Lung (tissue), 12 donors: ENCODE data around the gene EPHA6. TPM values are rescaled to one million over a fixed set of nuclear protein-coding genes. Genes with fewer than 3 reads are reported as not detected.

ENCODE experiments used
- ATAC-seq: fragments of 200-7000 bp; cut with Tn5 transposase; one replicate; pipeline ENCODE4 v1.9.1; 2020; ENCODE audit warnings: moderate number of reproducible peaks; ENCODE audit not compliant: insufficient read depth, low FRiP score
- DNase-seq, 3 donors: peaks; one replicate each; pipeline ENCODE4 v3.0.0-alpha.2; 2013 to 2017
- H3K27ac ChIP-seq, 2 donors: one replicate each; pipeline ENCODE4 v1.5.1; 2013; ENCODE audit warnings: mild to moderate bottlenecking in 2 of 2, moderate library complexity in 2 of 2, control low read depth in 1 of 2, inconsistent platforms in 1 of 2, low read depth in 1 of 2, low read length in 1 of 2
- H3K27me3 ChIP-seq, 3 donors: one replicate each; pipeline ENCODE4 v1.5.1; 2013; ENCODE audit warnings: low read length in 2 of 3; ENCODE audit not compliant: control insufficient read depth in 3 of 3, insufficient read depth in 3 of 3
- H3K36me3 ChIP-seq, 4 donors: one replicate each; pipeline ENCODE4 v1.5.1; 2013; ENCODE audit warnings: low read length in 4 of 4, mild to moderate bottlenecking in 1 of 4, moderate library complexity in 1 of 4; ENCODE audit not compliant: control insufficient read depth in 4 of 4, insufficient read depth in 4 of 4
- H3K4me1 ChIP-seq, 5 donors: one replicate each; pipeline ENCODE4 v1.5.1; 2013; ENCODE audit warnings: low read length in 5 of 5, mild to moderate bottlenecking in 2 of 5, moderate library complexity in 1 of 5; ENCODE audit not compliant: control insufficient read depth in 5 of 5, insufficient read depth in 5 of 5
- H3K4me3 ChIP-seq: one replicate; pipeline ENCODE4 v1.5.1; 2013; ENCODE audit warnings: mild to moderate bottlenecking, control low read depth, moderate library complexity
- H3K9ac ChIP-seq, 2 donors: one replicate each; pipeline ENCODE4 v1.5.1; 2013; ENCODE audit warnings: low read length in 2 of 2, control low read depth in 1 of 2; ENCODE audit not compliant: insufficient read depth in 1 of 2
- H3K9me3 ChIP-seq, 4 donors: one replicate each; pipeline ENCODE4 v1.5.1; 2013; ENCODE audit warnings: low read length in 3 of 4, mild to moderate bottlenecking in 1 of 4, moderate library complexity in 1 of 4; ENCODE audit not compliant: control insufficient read depth in 4 of 4, insufficient read depth in 3 of 4
- WGBS, 2 donors: extraction: QIAGEN DNeasy Blood & Tissue Kit; methylation state at CpG; one replicate each; pipeline ENCODE4 v1.1.7; 2013; 5-methylcytosine and 5-hydroxymethylcytosine counted together
- polyA plus RNA-seq, 2 donors: library from polyadenylated mRNA; stranded (reverse); fragments of 200-250 nt; gene quantifications; one replicate each; pipeline ENCODE4 v1.2.1, GENCODE V29; 2013
- total RNA-seq, 2 donors: library from RNA; depleted of rRNA in 1 of 2; stranded (reverse); fragments of >200 nt in 1 of 2; gene quantifications; one replicate each; pipeline ENCODE4 v1.2.1, GENCODE V29; 2014 to 2021
- TF ChIP-seq, protein P1 (sequence below): IDR thresholded peaks from 2 replicates; pipeline ENCODE4 v1.5.1; 2012; ENCODE audit warnings: mild to moderate bottlenecking; ENCODE audit errors: control extremely low read depth, extremely low read depth
- donor health status: control.
- donor health status: control.
- donor health status: Bipolar disorder and iron deficiency.
- donor health status: healthy.
- donor health status: DM: yes; HTN: yes; CAD: no.

Gene EPHA6
- total and polyA plus RNA-seq, 4 donors, result 0.31 to 1.3 TPM; not detected in 2

DNA sequence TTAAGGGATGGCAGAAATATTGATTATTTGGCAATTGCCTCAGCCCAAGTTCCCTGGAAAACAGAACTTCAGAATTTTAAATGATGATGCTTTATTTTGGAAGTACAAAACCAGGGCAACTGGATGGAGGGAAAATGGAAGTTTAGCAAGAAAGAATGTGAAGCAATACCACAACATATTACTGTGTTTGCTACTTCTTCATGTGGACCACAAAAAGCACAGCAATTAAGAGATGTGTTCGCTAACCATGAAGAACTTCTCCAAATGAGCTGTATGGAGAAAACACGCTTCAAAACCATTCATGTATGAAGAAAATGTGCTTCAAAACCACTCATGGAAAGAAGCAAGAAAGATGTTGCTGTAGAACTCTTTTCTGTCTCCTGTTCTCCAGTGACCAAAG is 885.5 kb downstream of the EPHA6 start:
- WGBS, 2 donors, result 90 to 94% methylated on average over 2 of the region's 2 CpGs
- ATAC-seq, result no peak
- H3K36me3 ChIP-seq, result no peaks in the 10 kb centered on the region

GRCh38 chr3:97705764-97706163 is 891.4 kb downstream of the EPHA6 start:
- ATAC-seq, result no peak

More for the DNA sequence above, 885.5 kb downstream of the EPHA6 start:
- H3K4me3 ChIP-seq, result no peak overlapping the region
- no peak for DNase-seq
- no peak overlapping the region for H3K27ac ChIP-seq
- no peaks in the 10 kb centered on the region for H3K27me3 ChIP-seq
- H3K9me3 ChIP-seq, result no peaks in the 10 kb centered on the region
- TF ChIP-seq, protein P1, sequence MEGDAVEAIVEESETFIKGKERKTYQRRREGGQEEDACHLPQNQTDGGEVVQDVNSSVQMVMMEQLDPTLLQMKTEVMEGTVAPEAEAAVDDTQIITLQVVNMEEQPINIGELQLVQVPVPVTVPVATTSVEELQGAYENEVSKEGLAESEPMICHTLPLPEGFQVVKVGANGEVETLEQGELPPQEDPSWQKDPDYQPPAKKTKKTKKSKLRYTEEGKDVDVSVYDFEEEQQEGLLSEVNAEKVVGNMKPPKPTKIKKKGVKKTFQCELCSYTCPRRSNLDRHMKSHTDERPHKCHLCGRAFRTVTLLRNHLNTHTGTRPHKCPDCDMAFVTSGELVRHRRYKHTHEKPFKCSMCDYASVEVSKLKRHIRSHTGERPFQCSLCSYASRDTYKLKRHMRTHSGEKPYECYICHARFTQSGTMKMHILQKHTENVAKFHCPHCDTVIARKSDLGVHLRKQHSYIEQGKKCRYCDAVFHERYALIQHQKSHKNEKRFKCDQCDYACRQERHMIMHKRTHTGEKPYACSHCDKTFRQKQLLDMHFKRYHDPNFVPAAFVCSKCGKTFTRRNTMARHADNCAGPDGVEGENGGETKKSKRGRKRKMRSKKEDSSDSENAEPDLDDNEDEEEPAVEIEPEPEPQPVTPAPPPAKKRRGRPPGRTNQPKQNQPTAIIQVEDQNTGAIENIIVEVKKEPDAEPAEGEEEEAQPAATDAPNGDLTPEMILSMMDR, result no peak
- no peak overlapping the region for H3K9ac ChIP-seq
- peaks cover 0 to 2% (median 0%) of the 10 kb centered on the region in 5 donors for H3K4me1 ChIP-seq

GRCh38 chr3:97706226-97706625 is 891.8 kb downstream of the EPHA6 start:
- H3K4me1 ChIP-seq, result peaks cover 0 to 2% (median 0%) of the 10 kb centered on the region in 5 donors
- WGBS, 2 donors, result 83 to 89% methylated on average over 4 of the region's 4 CpGs
- ATAC-seq, result no peak

More at GRCh38 chr3:97705764-97706163, 891.4 kb downstream of the EPHA6 start:
- H3K9ac ChIP-seq, result no peak overlapping the region
- WGBS, 2 donors, result 81% methylated on average over 2 of the region's 2 CpGs
- H3K36me3 ChIP-seq, result no peaks in the 10 kb centered on the region
- peak; percentile 28 to 77 (median 65) for DNase-seq
- H3K4me1 ChIP-seq, result peaks cover 0 to 2% (median 0%) of the 10 kb centered on the region in 5 donors
- H3K27me3 ChIP-seq, result no peaks in the 10 kb centered on the region
- H3K9me3 ChIP-seq, result no peaks in the 10 kb centered on the region
- H3K4me3 ChIP-seq, result no peak overlapping the region
- TF ChIP-seq, protein P1, result no peak
- H3K27ac ChIP-seq, result no peak overlapping the region

More at GRCh38 chr3:97706226-97706625, 891.8 kb downstream of the EPHA6 start:
- H3K9ac ChIP-seq, result no peak overlapping the region
- H3K27ac ChIP-seq, result no peak overlapping the region
- no peak overlapping the region for H3K4me3 ChIP-seq
- H3K9me3 ChIP-seq, result no peaks in the 10 kb centered on the region
- peak in 1 of 3 donors; percentile 16 for DNase-seq
- TF ChIP-seq, protein P1, result no peak
- no peaks in the 10 kb centered on the region for H3K36me3 ChIP-seq
- no peaks in the 10 kb centered on the region for H3K27me3 ChIP-seq
